ENCODE data around the gene B9D1.

The B9D1 gene

DNA sequence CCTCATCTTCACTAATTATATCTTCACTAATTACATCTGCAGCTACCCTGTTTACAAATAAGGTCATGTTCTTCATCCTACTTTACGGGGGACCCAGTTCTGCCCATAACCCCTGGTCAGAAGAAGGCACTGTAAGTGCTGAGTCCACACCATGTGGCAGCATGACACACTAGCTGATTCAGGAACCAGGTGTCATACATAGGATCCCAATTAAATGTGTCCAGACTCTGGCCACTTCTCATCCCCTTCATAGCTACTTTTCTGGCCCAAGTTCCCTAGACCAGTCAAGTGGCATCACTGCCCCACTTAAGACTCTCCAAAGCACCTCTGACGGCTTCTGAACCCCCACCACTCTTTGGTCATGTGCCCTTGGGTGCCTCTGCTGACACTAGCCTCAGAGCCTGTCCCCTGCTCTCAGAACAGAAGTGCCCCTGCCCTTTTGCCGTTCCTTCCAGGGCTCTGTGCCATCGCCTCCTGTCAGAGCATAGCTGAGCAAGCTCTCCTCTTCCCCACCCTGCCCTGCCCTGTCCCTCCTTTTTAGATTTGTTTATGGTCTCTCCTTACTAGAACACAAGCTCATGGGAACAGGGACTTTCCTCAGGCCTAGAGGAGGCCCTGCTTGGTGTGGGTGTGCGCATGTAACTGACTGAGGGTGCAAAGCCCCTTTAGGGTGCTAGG, 61.1 kb downstream of the B9D1 start:
- no peak for DNase-seq

- no peak for DNase-seq
These were observed 62.7 kb downstream of the B9D1 start for GRCh38 chr17:19299866-19300265.

DNA sequence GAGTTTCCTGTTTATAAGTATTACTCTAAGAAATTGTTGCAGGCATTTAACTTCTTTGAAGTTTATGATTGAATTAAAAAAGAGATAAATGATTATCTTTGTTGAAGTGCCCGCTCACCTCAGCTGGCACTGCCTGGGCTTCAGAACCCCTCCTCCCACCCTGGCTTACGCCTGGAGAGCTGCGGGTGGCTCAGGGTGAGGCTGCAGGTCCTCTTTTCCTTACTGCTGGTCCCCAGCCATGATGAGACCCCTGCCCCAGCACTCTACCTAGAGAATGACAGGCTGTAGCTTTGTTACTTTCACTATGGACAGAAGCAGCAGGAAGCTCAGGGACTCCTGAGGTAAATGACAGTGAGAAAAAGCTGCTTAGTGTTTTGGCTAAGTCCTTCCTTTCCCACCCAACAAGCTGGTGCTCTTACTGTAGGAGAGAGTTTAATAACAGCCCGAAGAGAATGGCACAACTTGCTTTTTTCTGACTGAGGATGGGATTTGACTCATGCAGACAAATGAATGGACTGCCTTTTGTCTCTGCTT, 63.2 kb downstream of the B9D1 start:
- DNase-seq: no peak

GRCh38 chr17:19298569-19299213, 63.8 kb downstream of the B9D1 start:
- DNase-seq: no peak

DNA sequence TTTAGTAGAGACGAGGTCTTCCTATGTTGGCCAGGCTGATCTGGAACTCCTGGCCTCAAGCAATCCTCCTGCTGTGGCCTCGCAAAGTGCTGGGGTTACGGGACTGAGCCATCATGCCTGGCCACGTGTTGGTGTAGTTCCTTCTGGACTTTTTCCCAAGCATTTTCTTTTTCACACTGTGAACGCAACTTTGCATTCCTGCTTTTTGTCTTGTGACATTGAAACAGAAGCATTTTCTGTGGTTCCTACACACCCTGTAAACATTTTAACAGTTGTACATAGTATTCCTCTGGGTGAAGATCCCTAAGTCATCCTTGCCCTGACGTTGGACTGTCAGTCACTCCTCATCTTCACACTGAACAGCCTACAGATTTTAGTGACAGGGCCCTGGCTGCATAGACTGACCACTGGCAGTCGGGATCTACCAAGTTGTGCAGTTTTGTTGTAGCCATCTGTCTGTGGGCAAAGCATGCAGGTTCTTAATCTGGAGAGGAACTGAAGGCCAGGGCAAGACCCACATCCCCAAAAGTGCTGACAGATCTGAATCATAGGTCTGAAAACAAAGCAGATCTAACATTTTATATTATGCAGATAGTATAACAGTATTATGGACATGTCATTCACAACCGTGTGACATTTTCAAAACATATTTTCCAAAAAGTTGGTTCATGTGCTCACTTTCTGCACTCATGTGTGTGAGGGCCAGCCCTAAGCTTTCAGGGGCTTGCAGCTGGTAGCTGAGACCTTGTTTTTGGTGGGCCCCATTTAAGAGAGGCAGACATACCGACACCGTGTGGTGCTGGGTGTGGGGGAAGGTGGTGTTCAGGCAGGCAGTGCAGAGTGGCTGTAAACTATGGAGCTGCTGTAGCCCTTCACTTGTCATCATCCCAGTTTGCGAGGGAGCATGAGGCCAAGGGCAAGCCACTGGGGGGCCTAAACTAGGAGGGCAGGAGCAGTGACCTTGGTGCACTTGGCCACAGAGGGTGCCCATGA, 65.4 kb downstream of the B9D1 start:
- no peak for DNase-seq

- DNase-seq: no peak
These were observed 66.9 kb downstream of the B9D1 start for GRCh38 chr17:19295473-19296135.

GRCh38 chr17:19294443-19294842, 68.1 kb downstream of the B9D1 start:
- no peak for DNase-seq

Data from activated CD8-positive, alpha-beta memory T cell treated with anti-CD3 and anti-CD28 coated beads for 24 hours (primary cell).